Measurements from ENCODE around the gene ZER1.
"Not testable (repeated sequence)": the region's sequence is repeated elsewhere in the genome, so short reads cannot be mapped to it uniquely, and the experiment has no call there.

Gene ZER1

DNA sequence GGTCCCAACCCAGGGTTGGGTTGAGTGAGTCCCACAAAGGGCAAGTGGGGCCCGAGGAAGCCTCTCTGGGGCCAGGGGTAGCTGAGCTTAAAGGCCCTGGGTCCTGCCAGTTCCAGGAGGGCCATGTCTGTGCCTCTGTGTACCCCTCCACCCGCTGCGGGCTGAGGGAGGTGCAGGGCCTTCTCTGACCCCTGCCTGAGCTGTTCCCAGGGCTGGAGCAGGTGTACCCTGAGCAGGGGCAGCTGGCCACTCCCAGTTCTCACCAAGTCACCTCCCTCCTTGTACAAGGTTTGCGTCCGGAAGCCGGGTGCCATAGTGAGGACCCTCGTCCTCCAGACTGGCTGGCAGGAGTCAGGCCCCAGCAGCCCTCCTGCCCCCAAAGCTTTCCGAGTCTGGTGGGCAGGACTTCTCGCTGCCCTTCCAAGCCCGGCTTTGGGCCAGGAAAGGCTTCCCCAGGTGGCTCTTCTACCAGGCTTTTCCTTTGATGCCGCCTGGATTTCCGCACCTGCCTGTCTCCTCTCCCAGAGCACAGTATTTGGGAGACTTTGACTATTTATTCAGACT, 37.4 kb upstream of the ZER1 start:
- no peaks in the 10 kb centered on the region for H3K4me1 ChIP-seq
- H3K9me3 ChIP-seq = no peaks in the 10 kb centered on the region
- H3K36me3 ChIP-seq = peaks cover 61% of the 10 kb centered on the region
- no peak overlapping the region for H3K4me2 ChIP-seq
- no peak overlapping the region for H3K27ac ChIP-seq
- H3K9ac ChIP-seq = no peak overlapping the region
- no peaks in the 10 kb centered on the region for H3K27me3 ChIP-seq
- H4K20me1 ChIP-seq = 0 out of 2 replicates have a peak, but pooled peaks cover 7% of the 10 kb centered on the region
- TF ChIP-seq Cebpa-rat (IDR thresholded peaks at IDR 0.05) = no peak
- H3K4me3 ChIP-seq = no peak overlapping the region

- 0 out of 2 replicates have a peak, but pooled peaks cover 7% of the 10 kb centered on the region for H4K20me1 ChIP-seq
- no peak overlapping the region for H3K4me2 ChIP-seq
- no peak overlapping the region for H3K4me3 ChIP-seq
- H3K27ac ChIP-seq = no peak overlapping the region
- H3K36me3 ChIP-seq = peaks cover 67% of the 10 kb centered on the region
- no peaks in the 10 kb centered on the region for H3K9me3 ChIP-seq
- H3K9ac ChIP-seq = no peak overlapping the region
- H3K27me3 ChIP-seq = no peaks in the 10 kb centered on the region
- H3K4me1 ChIP-seq = no peaks in the 10 kb centered on the region
- TF ChIP-seq Cebpa-rat (IDR thresholded peaks at IDR 0.05) = no peak
Observed at GRCh38 chr9:128808543-128808942, 36.8 kb upstream of the ZER1 start.

DNA sequence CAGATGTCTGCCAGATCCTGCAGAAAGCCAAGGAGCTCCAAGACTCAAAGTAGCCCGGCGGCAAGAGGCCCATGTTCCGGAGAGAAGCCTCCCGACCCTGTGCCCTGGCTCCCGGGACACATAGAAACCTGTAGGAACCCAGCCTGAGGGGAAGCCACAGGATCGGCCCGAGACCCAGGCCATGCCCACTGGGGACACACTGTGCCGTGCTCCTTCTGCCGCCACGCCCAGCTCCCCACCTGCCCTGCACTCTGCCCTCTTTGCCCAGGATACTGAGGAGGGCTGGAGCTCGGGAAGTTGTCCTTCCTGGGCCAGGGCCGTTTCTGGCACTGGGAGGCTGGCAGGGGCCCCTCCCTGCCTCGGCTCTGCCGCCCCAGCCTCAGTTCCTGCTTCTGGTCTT, 36.1 kb upstream of the ZER1 start:
- Histone ChIP-seq H3K4me2 (no peak overlapping the region), H3K4me1 (no peaks in the 10 kb centered on the region), H3K27ac (no peak overlapping the region), H3K9me3 (no peaks in the 10 kb centered on the region), H3K9ac (no peak overlapping the region), H3K27me3 (no peaks in the 10 kb centered on the region), H4K20me1 (0 out of 2 replicates have a peak, but pooled peaks cover 7% of the 10 kb centered on the region), H3K36me3 (peaks cover 74% of the 10 kb centered on the region), H3K4me3 (no peak overlapping the region)
- TF ChIP-seq Cebpa-rat (IDR thresholded peaks at IDR 0.05) = no peak

- no peak overlapping the region for H3K4me3 ChIP-seq
- H3K4me1 ChIP-seq = no peaks in the 10 kb centered on the region
- TF ChIP-seq Cebpa-rat (IDR thresholded peaks at IDR 0.05) = no peak
- peaks cover 91% of the 10 kb centered on the region for H3K36me3 ChIP-seq
- H3K9me3 ChIP-seq = no peaks in the 10 kb centered on the region
- H3K4me2 ChIP-seq = no peak overlapping the region
- no peak overlapping the region for H3K27ac ChIP-seq
- H3K9ac ChIP-seq = no peak overlapping the region
- H3K27me3 ChIP-seq = no peaks in the 10 kb centered on the region
- H4K20me1 ChIP-seq = 0 out of 2 replicates have a peak, but pooled peaks cover 7% of the 10 kb centered on the region
Observed at GRCh38 chr9:128805661-128806060, 33.9 kb upstream of the ZER1 start.

DNA sequence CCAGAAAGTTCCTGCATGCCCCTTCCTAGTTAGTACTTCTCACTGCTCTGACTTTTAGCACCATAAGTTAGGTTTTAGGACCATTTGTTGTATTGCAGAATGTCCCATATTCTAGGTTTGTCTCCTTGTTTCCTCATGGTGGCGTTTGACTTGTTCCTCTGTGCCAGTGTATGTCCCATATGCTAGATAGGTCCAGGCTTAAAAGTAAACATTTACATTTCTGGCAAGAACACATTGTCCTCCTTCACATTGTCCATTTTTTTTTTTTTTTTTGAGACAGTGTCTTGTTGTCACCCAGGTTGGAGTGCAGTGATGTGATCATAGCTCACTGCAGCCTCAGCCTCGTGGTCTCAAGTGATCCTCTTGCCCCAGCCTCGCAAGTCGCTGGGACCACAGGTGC, 30.8 kb upstream of the ZER1 start:
- H3K36me3 ChIP-seq = peaks cover 96% of the 10 kb centered on the region
- H3K27me3 ChIP-seq = no peaks in the 10 kb centered on the region

DNA sequence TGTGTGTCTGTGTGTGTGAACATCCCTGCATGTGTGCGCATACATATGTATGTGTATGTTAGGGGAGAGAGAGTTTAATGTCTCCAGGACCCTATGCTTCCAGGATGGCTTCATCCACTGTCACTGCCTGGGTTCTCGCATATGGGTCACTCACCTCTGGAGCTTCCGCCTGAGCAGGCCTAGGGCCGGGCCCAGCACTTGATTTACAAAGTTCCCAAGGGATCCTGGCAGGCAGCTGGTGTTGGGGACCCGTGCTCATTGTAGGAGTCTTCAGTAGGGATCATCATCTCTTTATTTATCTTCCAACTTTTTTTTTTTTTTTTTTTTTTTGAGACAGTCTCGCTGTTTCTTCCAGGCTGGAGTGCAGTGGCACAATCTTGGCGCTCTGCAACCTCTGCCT, 28.3 kb upstream of the ZER1 start:
- no peak for TF ChIP-seq Cebpa-rat (IDR thresholded peaks at IDR 0.05)
- H4K20me1 ChIP-seq = 0 out of 2 replicates have a peak, but pooled peaks cover 3% of the 10 kb centered on the region
- no peak overlapping the region for H3K27ac ChIP-seq
- H3K9ac ChIP-seq = no peak overlapping the region
- no peaks in the 10 kb centered on the region for H3K4me1 ChIP-seq
- no peak overlapping the region for H3K4me2 ChIP-seq
- no peaks in the 10 kb centered on the region for H3K9me3 ChIP-seq
- H3K36me3 ChIP-seq = peaks cover 90% of the 10 kb centered on the region
- H3K27me3 ChIP-seq = no peaks in the 10 kb centered on the region
- no peak overlapping the region for H3K4me3 ChIP-seq

More for the DNA sequence above, 30.8 kb upstream of the ZER1 start:
- H3K27ac ChIP-seq = no peak overlapping the region
- no peaks in the 10 kb centered on the region for H3K4me1 ChIP-seq
- H3K9ac ChIP-seq = no peak overlapping the region
- 0 out of 2 replicates have a peak, but pooled peaks cover 7% of the 10 kb centered on the region for H4K20me1 ChIP-seq
- no peak overlapping the region for H3K4me3 ChIP-seq
- H3K4me2 ChIP-seq = no peak overlapping the region
- TF ChIP-seq Cebpa-rat (IDR thresholded peaks at IDR 0.05) = no peak
- no peaks in the 10 kb centered on the region for H3K9me3 ChIP-seq

DNA sequence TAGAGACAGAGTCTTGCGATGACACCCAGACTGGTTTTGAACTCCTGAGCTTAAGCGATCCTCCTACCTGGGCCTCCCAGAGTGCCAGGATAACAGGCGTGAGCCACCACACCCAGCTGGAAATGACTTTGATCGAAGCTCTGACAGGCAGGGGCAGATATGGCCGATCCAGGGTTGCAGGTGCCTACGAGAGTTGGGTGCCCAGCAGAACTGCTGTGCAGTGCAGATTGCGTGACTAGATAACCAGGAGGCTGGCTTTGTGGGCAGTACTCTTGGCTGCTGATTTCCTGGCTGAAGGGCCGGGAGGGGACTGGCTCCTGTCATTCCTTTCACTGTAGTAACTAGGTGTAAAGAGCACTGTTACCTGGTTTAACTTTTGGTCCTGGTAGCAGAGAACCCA, 27.2 kb upstream of the ZER1 start:
- Histone ChIP-seq H3K9ac (no peak overlapping the region), H3K4me1 (no peaks in the 10 kb centered on the region), H3K9me3 (no peaks in the 10 kb centered on the region), H3K4me2 (no peak overlapping the region), H3K27ac (no peak overlapping the region), H3K27me3 (no peaks in the 10 kb centered on the region), H4K20me1 (peaks cover 7% of the 10 kb centered on the region; the same call in 1 of the 2 replicates), H3K36me3 (peaks cover 90% of the 10 kb centered on the region), H3K4me3 (no peak overlapping the region)
- TF ChIP-seq Cebpa-rat (IDR thresholded peaks at IDR 0.05) = no peak

GRCh38 chr9:128794961-128795360, 23.2 kb upstream of the ZER1 start:
- Histone ChIP-seq H4K20me1 (peaks cover 36% of the 10 kb centered on the region; the same call in 1 of the 2 replicates), H3K36me3 (peaks cover 94% of the 10 kb centered on the region)
- H3K27me3 ChIP-seq, H3K27ac ChIP-seq, H3K4me1 ChIP-seq, H3K9me3 ChIP-seq, H3K4me2 ChIP-seq, H3K4me3 ChIP-seq, H3K9ac ChIP-seq: not testable (repeated sequence)

- Histone ChIP-seq H3K4me2 (no peak overlapping the region), H3K9me3 (no peaks in the 10 kb centered on the region), H3K4me1 (peaks cover 9% of the 10 kb centered on the region), H3K4me3 (no peak overlapping the region), H3K36me3 (peaks cover 92% of the 10 kb centered on the region), H3K27me3 (no peaks in the 10 kb centered on the region), H3K27ac (no peak overlapping the region), H3K9ac (no peak overlapping the region), H4K20me1 (peaks cover 36% of the 10 kb centered on the region; the same call in 1 of the 2 replicates)
- no peak for TF ChIP-seq Cebpa-rat (IDR thresholded peaks at IDR 0.05)
Observed at GRCh38 chr9:128792978-128793686, 21.4 kb upstream of the ZER1 start.

DNA sequence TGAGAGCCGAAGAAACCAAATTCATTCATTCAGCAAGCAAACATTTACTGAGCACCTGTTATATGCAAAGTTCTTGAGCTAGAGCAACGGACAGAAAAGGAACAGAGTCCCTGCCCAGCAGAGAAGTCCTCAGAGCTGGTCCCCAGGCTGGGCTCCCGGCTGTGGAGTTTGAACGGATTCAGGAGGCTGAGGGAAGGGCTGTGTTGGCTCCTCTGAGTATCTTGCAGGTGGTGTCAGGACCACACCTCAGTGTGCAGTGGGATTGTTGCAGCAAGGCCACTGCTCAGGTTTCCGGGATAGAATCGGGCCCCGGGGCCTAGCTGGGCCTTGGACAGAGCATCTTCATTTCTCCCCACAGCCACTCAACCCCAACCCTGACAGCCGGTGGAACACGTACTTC, 20.4 kb upstream of the ZER1 start:
- Histone ChIP-seq H3K4me2 (no peak overlapping the region), H3K4me1 (peaks cover 14% of the 10 kb centered on the region), H4K20me1 (peaks cover 36% of the 10 kb centered on the region; the same call in 1 of the 2 replicates), H3K9me3 (no peaks in the 10 kb centered on the region), H3K36me3 (peaks cover 82% of the 10 kb centered on the region), H3K27ac (no peak overlapping the region), H3K27me3 (no peaks in the 10 kb centered on the region), H3K9ac (no peak overlapping the region), H3K4me3 (no peak overlapping the region)
- TF ChIP-seq Cebpa-rat (IDR thresholded peaks at IDR 0.05) = no peak

Data from BLaER1 (cell line).